Gastroesophageal sphincter (tissue), 4 donors: ENCODE data around the gene FMO2. TPM values are rescaled to one million over a fixed set of nuclear protein-coding genes. Genes with fewer than 3 reads are reported as not detected.

Experiments used
- ATAC-seq: fragments of 150-250 bp; one replicate; pipeline ENCODE4 v1.9.1; 2016; ENCODE audit warnings: mild to moderate bottlenecking, moderate library complexity
- H3K27ac ChIP-seq, 4 donors: fragments of 200-600 bp; sonication (generic) in 3 of 4; 1 replicate in 3 of 4; 2 replicates in 1 of 4; pipeline ENCODE4 v1.5.1; 2016 to 2019
- H3K27me3 ChIP-seq: fragments of 200-600 bp; sonication (generic); one replicate; pipeline ENCODE4 v1.5.1; 2019
- H3K36me3 ChIP-seq, 2 donors: fragments of 200-600 bp; sonication (generic); one replicate each; pipeline ENCODE4 v1.5.1; 2019; ENCODE audit warnings: control low read depth in 1 of 2
- H3K4me1 ChIP-seq, 3 donors: fragments of 200-600 bp; sonication (generic); 1 replicate in 2 of 3; 2 replicates in 1 of 3; pipeline ENCODE4 v1.5.1; 2016 to 2019; ENCODE audit warnings: control low read depth in 2 of 3
- H3K4me3 ChIP-seq, 2 donors: fragments of 200-600 bp; sonication (generic); one replicate each; pipeline ENCODE4 v1.5.1; 2019; ENCODE audit warnings: mild to moderate bottlenecking in 1 of 2, moderate library complexity in 1 of 2
- H3K9me3 ChIP-seq, 3 donors: fragments of 200-600 bp; sonication (generic); one replicate each; pipeline ENCODE4 v1.5.1; 2017 to 2019; ENCODE audit warnings: control low read depth in 2 of 3
- EP300 ChIP-seq: sonication (generic); formaldehyde crosslinking; IDR thresholded peaks from one replicate; pipeline ENCODE4 v1.6.1; 2017; ENCODE audit warnings: antibody characterized with exemption, mild to moderate bottlenecking
- POLR2A ChIP-seq, 2 donors: fragments of 450-650 bp; IDR thresholded peaks; one replicate each; pipeline ENCODE4 v1.6.1; 2017; ENCODE audit warnings: antibody characterized with exemption in 2 of 2, mild to moderate bottlenecking in 2 of 2, moderate library complexity in 1 of 2
- POLR2AphosphoS5 ChIP-seq: sonication (generic); formaldehyde crosslinking; IDR thresholded peaks from one replicate; pipeline ENCODE4 v1.6.1; 2017; ENCODE audit warnings: antibody characterized with exemption
- WGBS, 2 donors: methylation state at CpG; one replicate each; pipeline ENCODE4 v1.1.5; 2018; ENCODE audit warnings: low coverage in 1 of 2; 5-methylcytosine and 5-hydroxymethylcytosine counted together
- total RNA-seq, 4 donors: library from RNA; depleted of rRNA; stranded (reverse); fragments of >200 nt; gene quantifications; one replicate each; pipeline ENCODE4 v1.1.0, GENCODE V29; 2016
- TF ChIP-seq, protein P1 (sequence below), 4 experiments: fragments of 200-600 bp in 2 of 4; fragments of 450-650 bp in 2 of 4; sonication (generic) in 1 of 4; IDR thresholded peaks; one replicate each; pipeline ENCODE4 v1.5.1; 2017 to 2019; ENCODE audit warnings: antibody characterized with exemption in 4 of 4, mild to moderate bottlenecking in 2 of 4, moderate library complexity in 2 of 4

The FMO2 gene
- total RNA-seq, 4 donors from 2014 or later, result 33.9 to 74.1 (median 35.9) TPM

DNA sequence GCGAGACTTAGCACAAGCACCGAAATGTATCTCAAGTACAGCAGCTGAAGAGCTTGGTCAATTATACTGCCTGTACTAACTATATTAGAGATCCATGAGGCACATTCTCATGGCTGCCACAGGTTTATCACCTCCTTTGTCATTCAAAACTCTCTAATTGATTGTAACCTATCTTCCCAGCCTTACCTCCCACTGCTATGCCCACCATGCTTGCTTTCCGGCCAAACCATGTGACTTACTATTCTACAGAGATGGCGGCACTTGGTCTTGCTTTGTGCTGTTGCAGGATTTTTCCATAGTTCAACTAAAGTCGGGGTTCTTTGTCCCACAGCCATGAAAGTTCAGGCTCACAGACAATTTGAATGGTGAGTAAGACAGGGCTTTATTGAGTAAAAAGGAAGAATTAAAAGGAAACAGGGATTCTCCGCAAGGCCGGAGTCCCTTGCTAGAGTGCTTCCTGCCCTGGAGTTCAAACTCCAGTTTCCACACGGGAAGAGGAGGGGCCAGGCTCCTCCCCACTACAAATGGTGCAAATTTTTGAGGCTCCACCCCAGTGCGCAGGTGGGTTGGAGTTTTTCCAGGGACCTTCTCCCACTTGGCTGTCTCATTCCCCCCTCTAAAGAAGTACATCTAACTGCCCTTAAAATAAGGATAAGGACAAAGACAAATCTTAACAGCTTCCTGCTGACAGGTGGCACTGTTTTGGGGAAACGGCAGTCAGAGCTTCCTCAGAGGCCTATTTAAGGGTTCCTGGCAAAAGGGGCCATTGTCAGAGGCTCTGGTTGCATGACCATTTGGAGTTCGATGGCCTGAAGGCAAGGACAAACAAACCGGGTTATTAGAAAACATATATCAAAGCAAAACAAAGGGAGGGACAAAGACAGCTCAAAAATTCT, 28.7 kb downstream of the FMO2 start:
- Histone ChIP-seq H3K36me3 (no peaks in the 10 kb centered on the region), H3K4me1 (peaks cover 0 to 8% (median 2%) of the 10 kb centered on the region in 3 donors), H3K4me3 (no peak overlapping the region), H3K27me3 (no peaks in the 10 kb centered on the region), H3K27ac (no peak overlapping the region), H3K9me3 (no peaks in the 10 kb centered on the region)
- no peak for TF ChIP-seq EP300
- TF ChIP-seq, protein P1, sequence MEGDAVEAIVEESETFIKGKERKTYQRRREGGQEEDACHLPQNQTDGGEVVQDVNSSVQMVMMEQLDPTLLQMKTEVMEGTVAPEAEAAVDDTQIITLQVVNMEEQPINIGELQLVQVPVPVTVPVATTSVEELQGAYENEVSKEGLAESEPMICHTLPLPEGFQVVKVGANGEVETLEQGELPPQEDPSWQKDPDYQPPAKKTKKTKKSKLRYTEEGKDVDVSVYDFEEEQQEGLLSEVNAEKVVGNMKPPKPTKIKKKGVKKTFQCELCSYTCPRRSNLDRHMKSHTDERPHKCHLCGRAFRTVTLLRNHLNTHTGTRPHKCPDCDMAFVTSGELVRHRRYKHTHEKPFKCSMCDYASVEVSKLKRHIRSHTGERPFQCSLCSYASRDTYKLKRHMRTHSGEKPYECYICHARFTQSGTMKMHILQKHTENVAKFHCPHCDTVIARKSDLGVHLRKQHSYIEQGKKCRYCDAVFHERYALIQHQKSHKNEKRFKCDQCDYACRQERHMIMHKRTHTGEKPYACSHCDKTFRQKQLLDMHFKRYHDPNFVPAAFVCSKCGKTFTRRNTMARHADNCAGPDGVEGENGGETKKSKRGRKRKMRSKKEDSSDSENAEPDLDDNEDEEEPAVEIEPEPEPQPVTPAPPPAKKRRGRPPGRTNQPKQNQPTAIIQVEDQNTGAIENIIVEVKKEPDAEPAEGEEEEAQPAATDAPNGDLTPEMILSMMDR (IDR thresholded peaks at IDR 0.05), result no peak
- no peak for TF ChIP-seq POLR2A (IDR thresholded peaks at IDR 0.05)
- no peak for TF ChIP-seq POLR2AphosphoS5
- ATAC-seq, result no peak
- WGBS, 2 donors, result 70 to 77% methylated on average over 7 to 11 of the region's 12 CpGs

DNA sequence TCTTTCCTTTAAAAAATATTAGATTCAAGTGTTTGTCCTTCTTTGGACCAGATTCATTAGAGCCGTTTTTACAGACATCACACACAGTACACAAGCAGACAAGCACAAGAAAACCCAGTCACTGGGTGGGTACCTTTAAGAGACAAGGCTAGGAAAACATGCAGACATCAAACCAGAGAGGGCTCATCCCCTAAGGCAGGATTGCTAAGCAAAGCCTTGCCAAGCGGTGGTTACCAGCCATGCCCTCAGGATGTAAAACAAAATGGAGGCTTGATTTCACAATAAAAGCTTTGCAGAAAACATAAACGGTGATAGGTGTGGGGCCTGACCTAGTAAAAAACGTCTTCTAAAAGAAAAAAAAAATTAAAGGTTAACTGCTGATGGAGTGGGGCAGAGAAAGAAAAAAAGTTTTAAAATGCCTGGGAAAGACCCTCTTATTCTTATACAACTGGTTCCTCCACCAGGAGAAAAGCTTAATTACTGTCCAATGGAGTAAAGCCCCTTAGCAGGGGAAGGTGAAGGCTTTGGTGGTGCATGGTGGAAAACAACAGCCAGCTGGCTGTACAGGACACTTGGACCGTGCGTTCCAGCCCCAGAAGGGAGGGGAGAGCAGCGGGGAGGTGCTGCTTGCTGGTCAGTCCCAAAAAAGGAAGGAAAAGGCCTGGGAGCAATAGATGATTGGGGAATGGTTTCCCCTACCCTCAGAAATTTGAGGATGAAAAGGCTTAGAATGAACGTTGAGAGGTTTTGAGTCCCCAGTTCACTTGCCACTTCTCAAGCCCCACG, 32.8 kb downstream of the FMO2 start:
- no peak for TF ChIP-seq POLR2AphosphoS5
- TF ChIP-seq, protein P1 (IDR thresholded peaks at IDR 0.05), result no peak
- TF ChIP-seq POLR2A (IDR thresholded peaks at IDR 0.05), result no peak
- no peak for TF ChIP-seq EP300
- no peaks in the 10 kb centered on the region for H3K27me3 ChIP-seq
- no peaks in the 10 kb centered on the region for H3K9me3 ChIP-seq
- ATAC-seq, result no peak
- WGBS, 2 donors, result 58 to 66% methylated on average over 5 to 9 of the region's 9 CpGs
- no peaks in the 10 kb centered on the region for H3K36me3 ChIP-seq
- H3K27ac ChIP-seq, result peak overlapping the region in 2 of 4 donors; percentile 59 to 74
- peaks cover 9 to 44% (median 14%) of the 10 kb centered on the region in 3 donors for H3K4me1 ChIP-seq
- no peak overlapping the region for H3K4me3 ChIP-seq

DNA sequence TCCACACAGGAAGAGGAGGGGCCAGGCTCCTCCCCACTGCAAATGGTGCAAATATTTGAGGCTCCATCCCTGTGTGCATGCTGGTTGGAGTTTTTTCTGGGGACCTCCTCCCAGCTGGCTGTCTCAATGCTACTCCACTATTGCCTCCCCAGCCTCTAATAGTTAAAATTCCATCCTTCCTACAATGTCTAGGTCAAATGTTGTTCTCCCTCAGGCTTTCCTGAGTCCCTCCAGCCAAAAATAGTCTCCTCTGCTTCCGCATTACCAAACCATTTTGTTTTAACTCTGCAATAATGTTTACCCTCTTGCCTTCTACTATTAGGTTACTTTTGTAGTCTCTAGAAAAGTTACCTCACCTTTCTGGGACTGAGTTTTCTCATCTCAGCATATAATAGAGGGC, 33.6 kb downstream of the FMO2 start:
- Histone ChIP-seq H3K4me3 (no peak overlapping the region), H3K27ac (peak overlapping the region in 2 of 4 donors; percentile 59 to 74), H3K36me3 (no peaks in the 10 kb centered on the region), H3K4me1 (peaks cover 13 to 52% (median 14%) of the 10 kb centered on the region in 3 donors), H3K27me3 (no peaks in the 10 kb centered on the region), H3K9me3 (no peaks in the 10 kb centered on the region)
- no peak for ATAC-seq
- TF ChIP-seq, protein P1 (IDR thresholded peaks at IDR 0.05), result no peak
- no peak for TF ChIP-seq EP300
- TF ChIP-seq POLR2A (IDR thresholded peaks at IDR 0.05), result no peak
- TF ChIP-seq POLR2AphosphoS5, result no peak
- 10 to 57% methylated on average over 1 of the region's 1 CpG for WGBS, 2 donors

DNA sequence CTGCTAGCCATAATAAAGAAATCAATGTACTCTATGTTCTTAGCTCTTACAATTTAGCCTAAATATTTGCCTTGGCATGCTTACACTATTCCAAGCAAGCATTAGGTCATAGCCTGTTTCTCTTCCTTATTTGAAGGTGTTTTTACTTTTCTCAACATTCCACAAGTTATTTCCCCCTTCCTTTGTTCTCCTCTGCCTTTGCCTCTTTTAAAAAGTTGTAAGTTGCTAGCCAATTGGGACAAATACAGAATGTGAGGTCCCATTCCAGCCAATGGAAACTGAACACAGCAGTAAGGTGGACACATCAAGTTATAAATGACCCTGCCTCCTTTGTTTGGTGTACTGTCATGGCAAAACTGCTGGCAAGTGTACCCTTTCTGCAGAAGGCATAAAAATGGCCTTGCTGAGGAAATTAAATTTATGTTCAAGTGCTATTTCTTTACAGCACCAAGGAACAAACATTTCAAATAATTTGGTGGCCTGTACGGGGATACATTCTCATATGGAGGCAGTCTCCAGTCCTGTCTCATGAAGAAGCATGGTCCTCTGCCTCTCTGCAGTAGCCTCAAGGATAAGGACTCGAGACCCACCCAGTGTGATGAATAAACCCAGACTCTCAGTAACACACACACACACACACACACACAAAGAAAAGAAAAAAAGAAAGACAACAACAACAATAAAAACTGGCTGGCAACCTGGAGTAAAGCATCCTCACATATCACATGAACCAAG, 34.4 kb downstream of the FMO2 start:
- ATAC-seq, result no peak
- Histone ChIP-seq H3K4me1 (peaks cover 13 to 57% (median 14%) of the 10 kb centered on the region in 3 donors), H3K4me3 (no peak overlapping the region), H3K27me3 (no peaks in the 10 kb centered on the region), H3K9me3 (no peaks in the 10 kb centered on the region), H3K27ac (peak overlapping the region; percentile 23 to 74 (median 50)), H3K36me3 (no peaks in the 10 kb centered on the region)
- TF ChIP-seq EP300 (no peak), POLR2A (IDR thresholded peaks at IDR 0.05) (no peak), POLR2AphosphoS5 (no peak)
- TF ChIP-seq, protein P1 (IDR thresholded peaks at IDR 0.05), result no peak
- WGBS, 2 donors, result 73% methylated on average over 2 of the region's 2 CpGs; no CpG with 5 or more reads in 1 of the 2 donors
